GM23248 (cell line): ENCODE data around the gene TGM3.

ENCODE experiments used
- EZH2 ChIP-seq: fragments of 200-600 bp; sonication (generic); IDR thresholded peaks from 2 replicates; pipeline ENCODE4 v1.6.1; 2018; ENCODE audit warnings: antibody characterized with exemption, mild to moderate bottlenecking; ENCODE audit not compliant: insufficient read depth, poor library complexity, severe bottlenecking
- EZH2phosphoT487 ChIP-seq: fragments of 200-600 bp; sonication (generic); IDR thresholded peaks from 2 replicates; pipeline ENCODE4 v1.6.1; 2018; ENCODE audit warnings: antibody characterized with exemption, moderate library complexity, mild to moderate bottlenecking, low read depth; ENCODE audit not compliant: insufficient read depth

- TF ChIP-seq EZH2 = no peak
- TF ChIP-seq EZH2phosphoT487 = no peak
Measured at GRCh38 chr20:2387580-2387979, 91.8 kb downstream of the TGM3 start.
